RWPE1 (cell line): Measurements from ENCODE around the gene TNS1.

Experiments
- CTCF ChIA-PET: fragments of 350-600 bp; sonication (Branson Sonifier 250); formaldehyde crosslinking; extraction: SDS; loops from one replicate; lab custom pipeline; 2021; lab: Yijun Ruan, JAX
- POLR2A ChIA-PET: fragments of 400-600 bp; formaldehyde crosslinking; extraction: SDS; loops from one replicate; lab custom pipeline; 2020; ENCODE audit warnings: antibody characterized with exemption; ENCODE audit not compliant: low non-redundant PET; lab: Yijun Ruan, JAX
- DNase-seq: peaks from one replicate; pipeline ENCODE4 v3.0.0; 2012; ENCODE audit warnings: low spot score
- H3K27ac ChIP-seq: fragments of 450-650 bp; 2 replicates; pipeline ENCODE4 v1.5.1; 2017
- CTCF ChIP-seq: fragments of 450-650 bp; conservative IDR thresholded peaks from 2 replicates; pipeline ENCODE4 v1.5.1; 2017; ENCODE audit warnings: low read depth, mild to moderate bottlenecking

TNS1 gene

GRCh38 chr2:217835931-217836891 lies 166.6 kb downstream of the TNS1 start:
- DNase-seq = no peak
- POLR2A ChIA-PET = no interaction called here

GRCh38 chr2:217834744-217835513 lies 167.9 kb downstream of the TNS1 start:
- no peak for DNase-seq
- POLR2A ChIA-PET = no interaction called here
- no peak overlapping the region for H3K27ac ChIP-seq
- CTCF ChIA-PET = interaction anchor here (0.6 kb wide), 1 partner anchor 34 kb away, joined by 4 read pairs; no protein-coding TSS in a partner anchor
- TF ChIP-seq CTCF = no peak

More at GRCh38 chr2:217835931-217836891, 166.6 kb downstream of the TNS1 start:
- H3K27ac ChIP-seq = peak overlapping the region; percentile 51
- CTCF ChIA-PET = interaction anchor here (0.6 to 0.8 kb wide), 3 partner anchors 33 to 63 kb away, joined by 3 to 4 read pairs (median 3); no protein-coding TSS in a partner anchor
- TF ChIP-seq CTCF = no peak

- no peak for TF ChIP-seq CTCF
- POLR2A ChIA-PET = no interaction called here
- DNase-seq = no peak
- no peak overlapping the region for H3K27ac ChIP-seq
- CTCF ChIA-PET = no interaction called here
Observed at GRCh38 chr2:217834057-217834620, 168.7 kb downstream of the TNS1 start.

- ChIA-PET CTCF (no interaction called here), POLR2A (no interaction called here)
- no peak overlapping the region for H3K27ac ChIP-seq
- TF ChIP-seq CTCF = no peak
- no peak for DNase-seq
Observed at GRCh38 chr2:217833439-217833838, 169.4 kb downstream of the TNS1 start.

- H3K27ac ChIP-seq = no peak overlapping the region
- ChIA-PET CTCF (no interaction called here), POLR2A (no interaction called here)
- no peak for TF ChIP-seq CTCF
- DNase-seq = no peak
Observed at GRCh38 chr2:217832987-217833386, 169.8 kb downstream of the TNS1 start.

GRCh38 chr2:217832115-217832514 lies 170.7 kb downstream of the TNS1 start:
- POLR2A ChIA-PET = no interaction called here
- CTCF ChIA-PET = no interaction called here
- no peak for TF ChIP-seq CTCF
- no peak overlapping the region for H3K27ac ChIP-seq
- no peak for DNase-seq
